T-helper 17 cell (primary cell): Measurements from ENCODE around the gene SDC4. TPM values are rescaled to one million over a fixed set of nuclear protein-coding genes. Genes with fewer than 3 reads are reported as not detected.

Source experiments
- ATAC-seq: fragments of 150-1000 bp; cut with Tn5 transposase; 2 replicates; pipeline ENCODE4 v1.10.0; 2021; ENCODE audit warnings: mild to moderate bottlenecking, moderate library complexity
- DNase-seq, 3 donors: peaks; one replicate each; pipeline versions ENCODE4 v3.0.0 to v3.0.0-alpha.2; 2020 to 2021
- H3K9me3 ChIP-seq: one replicate; pipeline ENCODE4 v1.7.0; 2013; ENCODE audit warnings: low read length, mild to moderate bottlenecking; ENCODE audit not compliant: control insufficient read depth, poor library complexity, severe bottlenecking
- H3K27ac Mint-ChIP-seq: one replicate; pipeline ENCODE4 v1.8.0; 2022; ENCODE audit warnings: mild to moderate bottlenecking, moderate library complexity, mixed read lengths
- H3K27me3 Mint-ChIP-seq: one replicate; pipeline ENCODE4 v1.8.0; 2022; ENCODE audit warnings: mixed read lengths
- H3K36me3 Mint-ChIP-seq: one replicate; pipeline ENCODE4 v1.8.0; 2022; ENCODE audit warnings: low read depth, mixed read lengths
- H3K4me1 Mint-ChIP-seq: one replicate; pipeline ENCODE4 v1.8.0; 2022; ENCODE audit warnings: mild to moderate bottlenecking, mixed read lengths
- H3K4me3 Mint-ChIP-seq: one replicate; pipeline ENCODE4 v1.8.0; 2022; ENCODE audit warnings: mild to moderate bottlenecking, moderate library complexity, mixed read lengths
- total RNA-seq, 4 donors: library from RNA in 2 of 4; stranded (reverse) in 2 of 4; gene quantifications; one replicate each; pipeline ENCODE4 v1.2.3 and lab custom pipeline; 2022 to 2026

SDC4 gene
- total RNA-seq, 2 donors from 2014 or later: 2.7 to 5.3 TPM

DNA sequence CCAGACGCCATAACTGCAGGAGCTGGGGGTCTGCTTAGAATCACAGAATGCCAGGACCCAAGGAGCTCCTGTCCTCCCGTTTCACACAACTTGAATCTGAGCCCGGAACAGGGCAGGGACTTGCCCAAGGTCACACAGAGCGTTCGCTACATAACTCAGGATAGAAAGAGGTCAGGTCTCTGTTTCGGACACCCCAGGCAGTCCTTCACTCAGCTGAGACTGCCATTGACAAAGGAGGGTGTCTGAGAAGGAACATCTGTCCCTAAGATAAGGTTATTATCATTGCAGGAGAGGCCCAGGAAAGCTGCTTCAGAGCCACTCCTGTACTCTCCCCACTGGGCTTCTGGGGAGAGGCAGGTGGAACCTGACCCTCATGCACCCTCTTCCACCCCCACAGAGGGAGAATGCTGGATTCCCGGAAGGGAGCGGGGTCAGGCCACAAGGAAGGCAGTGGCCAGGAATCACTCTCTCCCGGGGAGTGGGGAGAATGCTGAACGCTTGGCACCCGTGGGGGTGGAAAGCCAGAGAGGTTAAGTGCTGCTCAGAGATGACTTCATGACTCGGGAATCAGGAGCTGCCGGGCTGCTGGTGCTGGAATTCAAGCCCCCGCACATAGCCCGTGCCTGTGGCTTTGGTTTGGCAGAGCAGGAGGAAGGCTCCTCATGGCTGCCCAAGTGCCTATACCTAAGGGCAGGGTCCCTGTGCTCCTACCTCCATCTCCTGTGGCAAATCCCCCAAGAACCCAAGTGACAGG lies 10.7 kb downstream of the SDC4 start:
- H3K4me3 Mint-ChIP-seq: no peak overlapping the region
- no peaks in the 10 kb centered on the region for H3K9me3 ChIP-seq
- H3K36me3 Mint-ChIP-seq: no peaks in the 10 kb centered on the region
- H3K27ac Mint-ChIP-seq: peak overlapping the region; percentile 71
- H3K27me3 Mint-ChIP-seq: no peaks in the 10 kb centered on the region
- ATAC-seq (no peak), DNase-seq (no peak)
- no peaks in the 10 kb centered on the region for H3K4me1 Mint-ChIP-seq

DNA sequence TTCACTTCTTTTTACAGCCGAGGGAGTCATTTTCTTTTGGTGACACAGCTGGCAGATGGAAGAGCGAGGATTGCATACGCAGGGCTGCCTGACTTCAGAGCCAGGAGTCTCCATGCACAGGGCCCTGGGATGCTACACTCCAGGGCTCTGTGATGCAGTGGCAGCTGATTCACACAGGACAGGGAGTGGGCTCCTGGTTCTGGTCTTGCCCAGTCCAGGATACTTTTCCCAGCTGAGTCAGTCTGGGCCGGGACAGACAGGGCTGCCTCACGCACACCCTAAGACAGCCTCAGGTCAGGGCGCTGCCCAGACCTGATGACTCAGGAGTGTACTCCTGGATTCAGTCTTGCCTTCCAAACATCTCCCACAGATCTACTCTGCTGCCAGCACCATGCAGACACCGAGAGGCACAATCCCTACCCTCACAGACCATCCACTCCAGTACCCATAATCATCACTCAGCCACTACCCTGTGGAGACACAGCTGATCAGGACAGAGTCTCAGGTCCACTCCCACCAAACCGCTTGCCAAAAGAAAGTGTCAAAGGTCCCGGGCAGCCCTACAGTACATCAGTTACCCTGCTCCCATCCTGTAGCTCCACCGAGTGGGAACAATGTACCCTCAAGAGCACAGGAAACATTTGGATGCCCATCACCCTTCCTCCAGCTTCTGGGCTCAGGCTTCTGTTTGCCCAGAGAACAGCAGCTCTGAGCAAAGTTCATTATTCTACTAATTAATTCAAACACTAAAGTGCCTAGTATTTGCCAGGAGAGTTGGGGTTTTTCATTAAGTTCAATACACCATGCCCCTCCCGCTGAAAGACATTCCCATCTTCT lies 11.5 kb downstream of the SDC4 start:
- no peaks in the 10 kb centered on the region for H3K27me3 Mint-ChIP-seq
- no peak overlapping the region for H3K4me3 Mint-ChIP-seq
- H3K9me3 ChIP-seq: no peaks in the 10 kb centered on the region
- H3K36me3 Mint-ChIP-seq: no peaks in the 10 kb centered on the region
- no peaks in the 10 kb centered on the region for H3K4me1 Mint-ChIP-seq
- peak overlapping the region; percentile 71 for H3K27ac Mint-ChIP-seq
- no peak for ATAC-seq
- DNase-seq: no peak

DNA sequence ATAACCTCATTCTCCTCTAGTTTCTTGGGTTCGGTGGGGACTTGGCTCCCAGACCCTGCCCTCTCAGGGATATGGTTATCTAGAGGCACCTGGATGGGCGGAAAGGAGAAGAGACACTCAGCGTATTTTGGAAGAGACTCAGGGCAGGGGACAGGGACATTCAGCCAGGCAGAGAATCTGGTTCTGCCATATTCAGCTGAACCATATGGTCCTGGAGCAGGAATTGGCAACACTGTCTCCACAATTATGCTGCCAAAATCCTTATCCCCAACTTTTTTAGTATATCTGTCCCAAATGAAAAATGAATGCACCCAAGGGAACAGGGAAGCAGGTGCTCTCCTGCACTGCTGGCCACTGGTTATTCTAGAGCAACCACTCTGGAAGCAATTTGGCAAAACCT lies 17.7 kb downstream of the SDC4 start:
- Mint-ChIP-seq H3K4me3 (no peak overlapping the region), H3K27me3 (no peaks in the 10 kb centered on the region), H3K27ac (no peak overlapping the region), H3K4me1 (peaks cover 3% of the 10 kb centered on the region), H3K36me3 (no peaks in the 10 kb centered on the region)
- H3K9me3 ChIP-seq: no peaks in the 10 kb centered on the region
- ATAC-seq: no peak
- DNase-seq: no peak

DNA sequence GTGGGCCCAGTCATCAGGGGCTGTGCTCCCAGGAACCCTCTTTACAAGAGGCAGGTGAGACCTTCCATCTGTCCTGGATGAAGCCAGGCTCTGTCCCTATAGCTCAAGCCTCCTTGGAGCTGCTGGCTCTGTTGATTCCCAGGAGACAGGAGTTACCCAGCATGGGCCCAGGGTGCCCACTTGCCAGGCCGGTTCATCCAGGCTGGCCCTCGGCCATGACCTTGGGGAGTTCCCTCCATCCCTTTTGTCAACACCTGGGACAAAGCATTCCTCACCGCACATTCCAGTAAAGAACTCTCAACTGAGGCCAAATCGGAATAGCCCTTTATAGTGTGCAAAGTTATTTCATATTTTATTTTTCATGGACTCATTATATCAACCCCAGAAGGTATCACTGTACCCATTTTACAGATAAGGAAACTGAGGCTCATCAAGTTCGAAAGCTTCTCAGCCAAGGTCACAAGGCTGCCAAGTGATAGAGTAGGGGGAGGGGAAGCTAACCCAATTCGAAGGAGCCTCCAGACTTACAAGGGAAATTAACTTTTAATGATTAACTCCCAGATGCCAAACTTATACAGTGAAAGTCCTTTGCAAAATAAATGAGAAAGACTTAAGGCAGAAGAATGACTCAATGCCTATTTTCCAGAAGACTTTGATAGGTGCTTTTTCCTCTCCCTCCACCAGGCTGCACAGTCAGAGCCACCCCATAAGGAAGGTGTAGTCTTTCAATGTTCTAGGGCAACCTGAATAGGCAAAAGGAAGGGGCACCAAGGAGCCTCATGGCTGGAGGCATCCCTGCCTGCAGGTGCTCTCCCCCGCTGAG lies 18.5 kb downstream of the SDC4 start:
- ATAC-seq (no peak), DNase-seq (no peak)
- Mint-ChIP-seq H3K36me3 (no peaks in the 10 kb centered on the region), H3K27ac (no peak overlapping the region), H3K4me3 (no peak overlapping the region), H3K27me3 (no peaks in the 10 kb centered on the region), H3K4me1 (peaks cover 3% of the 10 kb centered on the region)
- no peaks in the 10 kb centered on the region for H3K9me3 ChIP-seq

DNA sequence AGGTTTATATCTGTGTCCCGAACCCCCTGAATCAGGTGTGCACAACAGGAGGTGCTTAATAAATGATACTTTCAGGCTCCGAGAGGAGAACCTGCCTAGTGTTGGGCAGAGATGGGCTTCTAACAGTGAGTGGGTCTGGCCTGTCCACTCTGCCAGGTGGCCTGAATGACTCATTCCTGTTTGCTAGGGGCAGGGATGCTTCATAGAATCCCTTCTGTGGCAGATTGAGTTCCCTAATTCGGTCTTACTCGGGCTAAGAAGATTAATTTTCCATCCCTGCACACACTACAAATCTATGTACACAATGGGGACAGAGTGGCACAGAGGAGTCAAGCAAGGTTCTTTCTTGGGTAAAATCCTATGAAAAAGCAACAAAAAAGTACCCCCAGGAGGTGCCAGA lies 19.8 kb downstream of the SDC4 start:
- no peak for ATAC-seq

DNA sequence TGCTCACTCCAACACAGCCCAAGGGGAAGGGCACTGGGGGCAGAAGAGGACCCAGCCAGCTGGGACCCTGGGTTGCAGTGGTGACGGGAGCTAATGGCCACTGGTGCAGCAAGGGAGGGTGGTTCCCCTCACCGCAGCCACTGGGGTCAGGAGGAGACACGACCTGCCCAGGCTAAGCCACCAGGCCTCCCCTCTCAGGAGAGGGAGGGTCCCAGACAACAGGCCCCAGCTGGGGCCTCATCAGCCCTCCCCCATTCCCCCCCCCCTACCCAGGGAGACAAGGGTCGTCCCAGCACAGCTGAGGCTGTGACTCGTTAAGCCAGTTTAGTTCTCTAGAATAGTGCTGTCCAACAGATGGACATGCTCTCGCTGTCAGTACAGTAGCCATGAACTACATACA lies 22.9 kb downstream of the SDC4 start:
- no peak for ATAC-seq
- H3K4me1 Mint-ChIP-seq: peaks cover 5% of the 10 kb centered on the region
- DNase-seq: no peak
- no peaks in the 10 kb centered on the region for H3K9me3 ChIP-seq
- H3K4me3 Mint-ChIP-seq: no peak overlapping the region
- H3K36me3 Mint-ChIP-seq: no peaks in the 10 kb centered on the region
- no peak overlapping the region for H3K27ac Mint-ChIP-seq
- H3K27me3 Mint-ChIP-seq: no peaks in the 10 kb centered on the region

More for the DNA sequence above, 19.8 kb downstream of the SDC4 start:
- no peak for DNase-seq
- no peak overlapping the region for H3K4me3 Mint-ChIP-seq
- H3K9me3 ChIP-seq: no peaks in the 10 kb centered on the region
- peaks cover 3% of the 10 kb centered on the region for H3K4me1 Mint-ChIP-seq
- no peaks in the 10 kb centered on the region for H3K27me3 Mint-ChIP-seq
- no peaks in the 10 kb centered on the region for H3K36me3 Mint-ChIP-seq
- H3K27ac Mint-ChIP-seq: no peak overlapping the region

DNA sequence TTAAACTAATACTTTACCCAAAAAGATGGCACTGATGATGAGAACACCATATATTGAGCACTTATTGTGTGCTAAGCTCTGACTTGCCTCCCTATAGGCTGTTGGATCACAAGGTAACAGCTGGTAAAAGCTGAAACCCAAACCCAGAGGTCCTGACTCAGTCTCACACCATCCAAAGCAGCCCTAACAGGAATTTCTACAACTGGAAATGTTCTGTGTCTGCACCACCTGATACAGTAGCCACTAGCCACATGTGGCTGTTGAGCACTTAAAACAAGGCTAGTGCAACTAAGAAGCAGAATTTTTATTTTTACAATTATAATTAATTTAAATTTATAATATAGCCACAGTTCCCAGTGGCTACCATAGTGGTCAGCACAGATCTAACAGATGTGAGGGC lies 24.5 kb downstream of the SDC4 start:
- ATAC-seq: no peak
- DNase-seq: no peak
- no peaks in the 10 kb centered on the region for H3K9me3 ChIP-seq
- Mint-ChIP-seq H3K4me1 (peaks cover 14% of the 10 kb centered on the region), H3K27ac (no peak overlapping the region), H3K27me3 (no peaks in the 10 kb centered on the region), H3K4me3 (no peak overlapping the region), H3K36me3 (no peaks in the 10 kb centered on the region)

DNA sequence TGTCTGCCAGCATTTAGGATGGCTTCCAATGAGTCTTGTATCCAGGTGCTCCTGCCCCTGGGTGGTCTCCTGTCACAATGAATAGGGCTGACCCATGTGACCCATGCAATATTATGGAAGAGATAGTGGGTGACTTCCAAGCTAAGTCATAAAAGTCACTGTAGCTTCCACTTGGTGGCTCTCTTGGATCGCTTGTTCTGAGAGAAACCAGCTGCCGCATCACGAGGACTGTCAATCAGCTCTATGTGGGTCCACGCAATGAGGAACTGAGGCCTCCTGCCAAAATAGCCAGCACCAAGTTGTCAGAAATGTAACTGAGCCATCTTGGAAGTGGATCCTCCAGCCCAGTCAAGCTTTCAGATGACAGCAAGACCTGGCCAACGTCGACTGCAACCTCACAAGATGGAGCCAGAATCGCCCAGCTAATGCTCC lies 25.3 kb downstream of the SDC4 start:
- Mint-ChIP-seq H3K4me3 (no peak overlapping the region), H3K27me3 (no peaks in the 10 kb centered on the region), H3K4me1 (peaks cover 14% of the 10 kb centered on the region), H3K27ac (no peak overlapping the region), H3K36me3 (no peaks in the 10 kb centered on the region)
- no peak for DNase-seq
- no peaks in the 10 kb centered on the region for H3K9me3 ChIP-seq
- no peak for ATAC-seq

DNA sequence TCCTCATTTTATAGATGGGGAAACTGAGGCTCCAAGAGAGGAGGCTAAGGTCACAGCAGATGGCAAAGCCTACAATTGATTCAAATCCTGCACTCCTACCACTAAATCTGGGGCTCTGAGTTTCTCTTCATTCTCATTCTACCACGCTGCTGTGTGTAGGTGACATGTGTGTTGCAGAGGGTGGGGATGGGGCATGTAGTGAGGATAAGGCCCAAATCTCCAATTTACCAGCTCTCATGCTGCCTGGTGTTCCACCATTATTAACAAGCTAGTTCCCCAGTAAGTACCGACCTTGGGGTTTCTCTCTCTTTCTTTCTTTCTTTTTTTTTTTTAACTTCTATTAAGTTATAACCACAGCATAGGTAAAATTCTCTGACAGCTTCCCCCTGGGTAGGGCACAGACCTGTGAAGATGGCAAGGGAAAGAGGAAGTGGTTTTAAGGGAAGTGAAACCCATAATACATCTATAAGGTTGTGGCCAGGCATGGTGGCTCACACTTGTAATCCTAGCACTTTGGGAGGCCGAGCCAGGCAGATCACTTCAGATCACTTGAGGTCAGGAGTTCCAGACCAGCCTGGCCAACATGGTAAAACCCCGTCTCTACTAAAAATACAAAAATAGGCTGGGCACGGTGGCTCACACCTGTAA lies 27.2 kb downstream of the SDC4 start:
- H3K9me3 ChIP-seq: no peaks in the 10 kb centered on the region
- Mint-ChIP-seq H3K4me1 (peaks cover 17% of the 10 kb centered on the region), H3K36me3 (peaks cover 2% of the 10 kb centered on the region), H3K4me3 (no peak overlapping the region), H3K27ac (peak overlapping the region; percentile 72), H3K27me3 (peaks cover 12% of the 10 kb centered on the region)
- peak; percentile 80 for ATAC-seq
- DNase-seq: no peak

DNA sequence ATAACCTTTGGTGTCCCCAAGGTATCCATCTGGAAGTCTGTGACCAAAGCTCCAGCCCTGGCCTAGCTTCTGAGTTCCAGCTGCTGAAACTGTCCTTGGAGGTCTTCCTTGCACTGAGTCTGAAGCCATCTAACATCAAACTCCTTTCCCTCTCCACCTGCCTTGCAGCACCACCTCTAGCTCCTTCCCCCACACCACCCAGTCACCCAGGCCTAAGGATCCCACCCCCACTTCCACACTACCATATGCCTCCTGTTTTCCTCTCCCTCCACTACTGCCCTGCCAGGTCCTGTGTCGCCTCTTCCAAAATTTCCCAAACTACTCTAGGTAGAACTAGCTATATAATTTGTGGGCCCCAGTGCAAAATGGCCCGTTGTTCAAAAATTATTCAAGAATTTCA lies 29.3 kb downstream of the SDC4 start:
- ATAC-seq (no peak), DNase-seq (no peak)
- H3K9me3 ChIP-seq: no peaks in the 10 kb centered on the region
- Mint-ChIP-seq H3K4me1 (peaks cover 17% of the 10 kb centered on the region), H3K36me3 (peaks cover 2% of the 10 kb centered on the region), H3K27ac (peak overlapping the region; percentile 79), H3K4me3 (no peak overlapping the region), H3K27me3 (peaks cover 33% of the 10 kb centered on the region)

DNA sequence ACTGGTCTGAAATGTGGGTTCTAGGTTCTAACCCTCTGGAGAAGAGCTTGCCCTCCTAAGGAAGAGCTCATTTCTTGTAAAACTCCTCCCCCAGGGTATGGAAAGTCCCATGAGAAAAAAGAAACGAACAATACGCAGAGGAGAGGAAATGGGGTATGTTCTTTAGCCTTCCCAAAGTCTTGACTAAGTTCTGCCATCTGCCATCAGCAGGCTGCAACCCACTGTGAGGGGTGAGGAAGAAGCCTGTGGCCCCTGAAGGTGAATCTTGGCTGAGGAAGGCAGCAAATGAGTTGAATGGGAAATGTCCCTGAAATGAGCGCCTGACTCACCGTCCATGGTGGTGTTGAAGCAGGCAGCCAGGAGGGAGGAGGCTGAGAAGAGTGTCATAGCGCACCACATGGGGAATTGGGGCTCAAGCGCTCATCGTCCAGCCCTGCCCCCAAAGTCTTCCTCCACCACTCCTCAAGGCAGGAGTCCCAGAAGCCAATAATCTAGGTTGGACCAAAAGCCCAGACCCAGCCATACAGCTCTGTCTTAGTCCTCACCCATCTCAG lies 29.8 kb downstream of the SDC4 start:
- no peak for DNase-seq
- Mint-ChIP-seq H3K36me3 (peaks cover 2% of the 10 kb centered on the region), H3K27me3 (peaks cover 38% of the 10 kb centered on the region), H3K4me1 (peaks cover 17% of the 10 kb centered on the region), H3K27ac (peak overlapping the region; percentile 79), H3K4me3 (no peak overlapping the region)
- no peak for ATAC-seq
- H3K9me3 ChIP-seq: no peaks in the 10 kb centered on the region

DNA sequence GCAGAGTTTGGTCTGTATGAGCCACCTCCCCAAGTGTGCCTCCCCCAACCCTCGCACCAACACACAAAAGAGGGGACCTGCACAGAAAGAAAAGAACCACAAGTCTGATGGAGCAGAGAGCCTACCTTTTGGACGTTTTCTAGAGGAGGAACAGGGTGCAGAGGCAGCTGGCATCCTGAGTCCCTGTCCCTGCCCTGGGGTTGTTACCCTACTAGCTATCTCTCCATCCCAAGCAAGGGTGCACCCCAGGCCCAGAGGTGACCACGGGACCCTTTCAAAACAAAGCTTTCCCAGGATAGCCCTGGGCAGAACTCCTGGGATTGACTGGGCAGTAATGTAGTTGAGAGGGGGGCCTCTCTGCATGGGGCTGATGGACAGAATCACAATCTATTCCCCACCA lies 30.4 kb downstream of the SDC4 start:
- ATAC-seq (no peak), DNase-seq (no peak)
- H3K4me3 Mint-ChIP-seq: no peak overlapping the region
- H3K27me3 Mint-ChIP-seq: peaks cover 42% of the 10 kb centered on the region
- peaks cover 17% of the 10 kb centered on the region for H3K4me1 Mint-ChIP-seq
- no peaks in the 10 kb centered on the region for H3K9me3 ChIP-seq
- peaks cover 2% of the 10 kb centered on the region for H3K36me3 Mint-ChIP-seq
- no peak overlapping the region for H3K27ac Mint-ChIP-seq
